Upper lobe of left lung (tissue), 4 donors: Measurements from ENCODE around the gene CENPV.

Experiments
- EP300 ChIP-seq, 4 donors: sonication (generic); formaldehyde crosslinking; IDR thresholded peaks; one replicate each; pipeline ENCODE4 v1.5.1; 2017; ENCODE audit warnings: antibody characterized with exemption in 4 of 4, control low read depth in 2 of 4
- POLR2A ChIP-seq, 4 donors: fragments of 450-650 bp; IDR thresholded peaks; one replicate each; pipeline ENCODE4 v1.5.1; 2016 to 2017; ENCODE audit warnings: antibody characterized with exemption in 4 of 4, mild to moderate bottlenecking in 2 of 4
- POLR2AphosphoS5 ChIP-seq, 2 donors: sonication (generic); formaldehyde crosslinking; IDR thresholded peaks; one replicate each; pipeline ENCODE4 v1.5.1; 2017; ENCODE audit warnings: antibody characterized with exemption in 2 of 2
- TF ChIP-seq, protein P1 (sequence below), 6 experiments: fragments of 450-650 bp in 4 of 6; fragments of 200-600 bp in 2 of 6; sonication (generic) in 2 of 6; IDR thresholded peaks; one replicate each; pipeline ENCODE4 v1.5.1; 2016 to 2019; ENCODE audit warnings: antibody characterized with exemption in 6 of 6

GRCh38 chr17:16358394-16358793 lies 5.1 kb upstream of the CENPV start:
- TF ChIP-seq, protein P1, sequence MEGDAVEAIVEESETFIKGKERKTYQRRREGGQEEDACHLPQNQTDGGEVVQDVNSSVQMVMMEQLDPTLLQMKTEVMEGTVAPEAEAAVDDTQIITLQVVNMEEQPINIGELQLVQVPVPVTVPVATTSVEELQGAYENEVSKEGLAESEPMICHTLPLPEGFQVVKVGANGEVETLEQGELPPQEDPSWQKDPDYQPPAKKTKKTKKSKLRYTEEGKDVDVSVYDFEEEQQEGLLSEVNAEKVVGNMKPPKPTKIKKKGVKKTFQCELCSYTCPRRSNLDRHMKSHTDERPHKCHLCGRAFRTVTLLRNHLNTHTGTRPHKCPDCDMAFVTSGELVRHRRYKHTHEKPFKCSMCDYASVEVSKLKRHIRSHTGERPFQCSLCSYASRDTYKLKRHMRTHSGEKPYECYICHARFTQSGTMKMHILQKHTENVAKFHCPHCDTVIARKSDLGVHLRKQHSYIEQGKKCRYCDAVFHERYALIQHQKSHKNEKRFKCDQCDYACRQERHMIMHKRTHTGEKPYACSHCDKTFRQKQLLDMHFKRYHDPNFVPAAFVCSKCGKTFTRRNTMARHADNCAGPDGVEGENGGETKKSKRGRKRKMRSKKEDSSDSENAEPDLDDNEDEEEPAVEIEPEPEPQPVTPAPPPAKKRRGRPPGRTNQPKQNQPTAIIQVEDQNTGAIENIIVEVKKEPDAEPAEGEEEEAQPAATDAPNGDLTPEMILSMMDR (IDR thresholded peaks at IDR 0.05): no peak
- no peak for TF ChIP-seq POLR2AphosphoS5 (IDR thresholded peaks at IDR 0.05)
- TF ChIP-seq POLR2A (IDR thresholded peaks at IDR 0.05): no peak
- no peak for TF ChIP-seq EP300 (IDR thresholded peaks at IDR 0.05)
